NT2/D1 (cell line): ENCODE measurements around the gene GPR179.

Source experiments
- DNase-seq: peaks from one replicate; pipeline ENCODE4 v3.0.0-alpha.2; 2011; ENCODE audit warnings: low read depth, low spot score
- H3K27me3 ChIP-seq: 2 replicates; pipeline ENCODE4 v1.6.0; 2011; ENCODE audit warnings: mild to moderate bottlenecking; ENCODE audit not compliant: insufficient read length, insufficient read depth
- H3K36me3 ChIP-seq: 2 replicates; pipeline ENCODE4 v1.6.1; 2011; ENCODE audit warnings: mild to moderate bottlenecking, low read length, mixed read lengths; ENCODE audit not compliant: insufficient read depth, insufficient read length
- H3K4me1 ChIP-seq: 2 replicates; pipeline ENCODE4 v1.5.1; 2011; ENCODE audit not compliant: insufficient read depth, insufficient read length
- H3K4me3 ChIP-seq: 2 replicates; pipeline ENCODE4 v1.5.1; 2011; ENCODE audit warnings: low read depth; ENCODE audit not compliant: insufficient read length
- H3K9ac ChIP-seq: 2 replicates; pipeline ENCODE4 v1.6.0; 2011; ENCODE audit warnings: low read depth; ENCODE audit not compliant: insufficient read length
- H3K9me3 ChIP-seq: 2 replicates; pipeline ENCODE4 v1.5.1; 2011; ENCODE audit warnings: mild to moderate bottlenecking, low read length; ENCODE audit not compliant: insufficient read depth
- SUZ12 ChIP-seq: IDR thresholded peaks from 2 replicates; pipeline ENCODE4 v1.6.1; 2011; ENCODE audit not compliant: insufficient read length, insufficient read depth; ENCODE audit errors: extremely low read depth
- YY1 ChIP-seq: IDR thresholded peaks from 2 replicates; pipeline ENCODE4 v1.6.1; 2011; ENCODE audit not compliant: insufficient read length, insufficient read depth
- ZNF274 ChIP-seq: IDR thresholded peaks from 2 replicates; pipeline ENCODE4 v1.6.1; 2011; ENCODE audit warnings: mild to moderate bottlenecking, low read depth, low read length

Gene GPR179

DNA sequence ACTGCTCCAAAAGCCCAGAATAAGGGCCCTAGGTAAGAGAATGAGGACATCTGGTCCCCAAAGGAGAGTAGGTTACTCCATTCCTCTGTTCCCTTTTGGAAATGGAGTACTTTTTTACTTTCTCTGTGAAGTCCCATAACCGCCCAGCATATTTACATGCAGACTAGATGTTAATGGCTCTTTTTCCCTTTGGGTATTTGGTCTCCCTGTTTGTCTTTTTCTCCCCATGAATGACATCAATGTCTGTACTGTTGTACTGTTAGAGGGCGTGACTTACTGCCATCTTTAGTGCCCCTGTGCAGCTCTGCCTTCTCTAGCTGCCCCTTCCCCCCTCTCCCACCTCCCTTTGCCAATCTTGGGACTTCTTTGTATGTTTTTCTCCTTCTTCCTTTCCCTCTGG lies 19.0 kb downstream of the GPR179 start:
- peaks cover 52% of the 10 kb centered on the region for H3K36me3 ChIP-seq
- H3K9me3 ChIP-seq: no peaks in the 10 kb centered on the region
- peaks cover 5% of the 10 kb centered on the region for H3K4me1 ChIP-seq
- DNase-seq: no peak
- no peak overlapping the region for H3K9ac ChIP-seq
- TF ChIP-seq ZNF274 (no peak), YY1 (no peak), SUZ12 (no peak)
- no peak overlapping the region for H3K4me3 ChIP-seq
- H3K27me3 ChIP-seq: no peaks in the 10 kb centered on the region

DNA sequence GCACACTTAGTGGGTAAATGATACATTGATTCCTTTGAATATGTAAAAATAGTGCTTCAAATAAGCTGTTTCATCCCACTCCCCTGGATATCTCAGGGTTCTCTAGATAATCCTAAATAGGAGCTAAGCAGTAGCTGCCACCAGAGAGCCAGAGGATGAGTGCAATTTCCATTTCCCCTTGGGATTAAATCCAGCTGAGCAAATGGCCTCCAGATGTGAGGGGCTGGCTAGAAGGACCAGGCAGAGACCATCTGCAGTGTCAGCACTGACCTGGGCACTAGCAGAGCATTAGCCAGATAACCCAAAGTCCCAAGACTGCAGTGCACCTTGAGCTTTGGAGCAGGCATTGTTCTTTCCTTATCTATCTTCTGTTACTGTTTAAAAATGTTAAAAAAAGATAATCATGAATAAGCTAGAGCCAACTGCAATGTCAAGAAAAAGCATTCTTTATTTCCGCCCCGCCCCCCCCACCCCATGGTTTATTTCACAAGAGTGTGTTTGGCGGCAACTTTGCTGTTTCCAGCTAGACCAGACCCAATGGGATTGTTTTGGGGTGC lies 19.5 kb downstream of the GPR179 start:
- H3K9ac ChIP-seq: no peak overlapping the region
- peaks cover 5% of the 10 kb centered on the region for H3K4me1 ChIP-seq

DNA sequence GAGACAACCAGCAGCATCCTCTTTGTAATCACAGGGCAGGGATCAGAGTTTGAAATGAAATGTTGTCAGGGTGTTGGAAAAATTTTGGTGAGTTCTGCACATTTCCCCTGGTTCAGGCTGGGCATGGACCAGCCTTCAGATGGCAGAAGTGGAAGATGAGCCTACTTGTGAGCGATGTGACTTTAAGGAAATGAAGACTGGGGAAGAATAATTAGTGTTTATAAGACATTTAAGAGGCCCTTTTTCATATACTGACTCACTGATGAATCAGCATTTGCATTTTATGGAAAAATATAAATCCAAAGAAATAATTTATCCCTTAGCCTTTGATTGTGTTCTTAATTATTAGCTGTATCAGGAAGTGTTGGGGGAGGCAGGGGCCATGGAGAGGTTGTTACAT lies 20.9 kb downstream of the GPR179 start:
- H3K4me1 ChIP-seq: peaks cover 5% of the 10 kb centered on the region
- no peaks in the 10 kb centered on the region for H3K27me3 ChIP-seq
- no peak for DNase-seq
- no peaks in the 10 kb centered on the region for H3K9me3 ChIP-seq
- TF ChIP-seq SUZ12 (no peak), YY1 (no peak), ZNF274 (no peak)
- no peak overlapping the region for H3K9ac ChIP-seq
- H3K36me3 ChIP-seq: peaks cover 60% of the 10 kb centered on the region
- no peak overlapping the region for H3K4me3 ChIP-seq

More for the DNA sequence above, 19.5 kb downstream of the GPR179 start:
- Histone ChIP-seq H3K36me3 (peaks cover 55% of the 10 kb centered on the region), H3K4me3 (no peak overlapping the region), H3K9me3 (no peaks in the 10 kb centered on the region), H3K27me3 (no peaks in the 10 kb centered on the region)
- DNase-seq: no peak
- TF ChIP-seq YY1 (no peak), SUZ12 (no peak), ZNF274 (no peak)

DNA sequence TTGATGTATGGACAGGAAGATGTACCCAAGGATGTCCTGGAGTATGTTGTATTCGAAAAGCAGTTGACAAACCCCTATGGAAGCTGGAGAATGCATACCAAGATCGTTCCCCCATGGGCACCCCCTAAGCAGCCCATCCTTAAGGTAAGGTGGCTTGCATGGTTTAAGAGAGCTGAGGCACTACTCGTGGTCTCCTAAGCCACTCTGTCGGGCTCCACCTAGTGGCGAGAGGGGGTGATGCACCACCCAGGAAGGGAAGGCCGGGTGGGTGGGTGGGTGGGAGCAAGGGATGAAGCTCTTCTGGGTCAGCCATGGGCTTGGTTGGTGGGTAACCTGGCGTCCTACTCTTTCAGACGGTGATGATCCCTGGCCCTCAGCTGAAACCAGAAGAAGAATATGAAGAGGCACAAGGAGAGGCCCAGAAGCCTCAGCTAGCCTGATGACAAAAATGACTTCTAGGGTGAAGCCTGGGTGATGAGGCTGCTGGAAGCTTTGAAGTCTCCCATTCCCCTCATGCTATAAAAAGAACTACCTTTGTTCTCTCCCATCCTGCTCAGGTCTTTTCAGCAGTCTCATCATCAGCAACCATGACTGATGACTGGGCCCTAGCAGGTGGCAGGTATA lies 21.5 kb downstream of the GPR179 start:
- H3K27me3 ChIP-seq: no peaks in the 10 kb centered on the region
- H3K4me3 ChIP-seq: no peak overlapping the region
- H3K4me1 ChIP-seq: peaks cover 5% of the 10 kb centered on the region
- peaks cover 60% of the 10 kb centered on the region for H3K36me3 ChIP-seq
- no peak overlapping the region for H3K9ac ChIP-seq
- no peaks in the 10 kb centered on the region for H3K9me3 ChIP-seq
- no peak for TF ChIP-seq SUZ12
- TF ChIP-seq YY1: no peak
- no peak for TF ChIP-seq ZNF274
- no peak for DNase-seq

DNA sequence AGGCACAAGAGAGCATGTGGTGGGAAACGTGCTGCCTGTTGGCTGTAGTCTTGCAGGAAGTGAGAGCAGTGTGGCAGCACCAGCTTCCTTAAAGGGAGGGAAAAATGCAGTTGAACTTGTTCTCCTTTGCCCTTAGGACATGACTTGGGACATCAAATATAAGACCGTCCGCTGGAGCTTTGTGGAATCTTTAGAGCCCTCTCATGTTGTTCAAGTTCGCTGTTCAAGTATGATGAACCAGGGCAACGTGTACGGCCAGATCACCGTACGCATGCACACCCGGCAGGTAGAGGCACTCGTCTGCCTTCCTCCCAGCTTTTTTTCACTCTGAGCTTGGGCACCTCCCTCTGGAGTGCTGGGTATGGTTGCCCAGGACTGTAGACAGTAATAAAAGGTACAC lies 23.3 kb downstream of the GPR179 start:
- TF ChIP-seq YY1: no peak
- no peak for TF ChIP-seq ZNF274
- no peak for TF ChIP-seq SUZ12
- Histone ChIP-seq H3K36me3 (peaks cover 67% of the 10 kb centered on the region), H3K9me3 (no peaks in the 10 kb centered on the region), H3K9ac (peak overlapping the region; percentile 9), H3K4me3 (no peak overlapping the region), H3K4me1 (peaks cover 3% of the 10 kb centered on the region), H3K27me3 (no peaks in the 10 kb centered on the region)
- no peak for DNase-seq

DNA sequence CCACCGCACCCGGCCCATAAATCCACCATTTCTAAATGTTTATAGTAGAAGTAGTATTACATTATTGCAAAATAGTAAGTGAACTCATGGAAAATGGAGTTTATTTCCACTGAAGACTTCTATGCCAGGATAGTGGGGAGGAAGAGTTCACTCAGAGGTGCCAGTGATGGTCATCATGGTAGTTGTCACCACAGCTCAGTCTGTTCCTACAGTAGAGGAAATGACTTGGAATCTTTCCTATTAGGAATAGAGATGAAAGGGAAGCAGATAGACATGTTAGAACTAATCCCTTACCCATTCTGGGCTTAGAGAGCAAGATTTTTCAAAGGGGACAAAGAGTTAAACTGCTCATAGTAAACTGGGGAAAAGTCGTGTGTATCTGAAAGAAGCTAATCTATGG lies 26.7 kb downstream of the GPR179 start:
- Histone ChIP-seq H3K36me3 (peaks cover 52% of the 10 kb centered on the region), H3K9ac (no peak overlapping the region), H3K9me3 (no peaks in the 10 kb centered on the region), H3K4me3 (no peak overlapping the region), H3K27me3 (no peaks in the 10 kb centered on the region), H3K4me1 (no peaks in the 10 kb centered on the region)
- DNase-seq: no peak
- TF ChIP-seq SUZ12 (no peak), YY1 (no peak), ZNF274 (no peak)

DNA sequence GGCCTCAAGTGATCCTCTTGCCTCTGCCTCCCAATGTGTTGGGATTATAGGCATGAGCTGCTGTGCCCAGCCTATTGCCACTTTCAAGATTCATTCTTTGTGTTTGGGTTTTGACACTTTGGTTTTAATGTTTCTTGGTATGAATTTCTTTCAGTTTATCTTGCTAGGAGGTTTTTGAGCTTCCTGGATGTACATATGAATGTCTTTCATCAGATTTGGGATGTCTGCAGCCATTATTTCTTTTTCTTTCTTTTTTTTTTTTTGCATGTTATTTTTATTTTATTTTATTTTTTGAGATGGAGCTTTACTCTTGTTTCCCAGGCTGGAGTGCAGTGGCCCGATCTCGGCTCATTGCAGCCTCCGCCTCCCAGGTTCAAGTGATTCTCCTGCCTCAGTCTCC lies 28.3 kb downstream of the GPR179 start:
- Histone ChIP-seq H3K4me1 (no peaks in the 10 kb centered on the region), H3K36me3 (peaks cover 47% of the 10 kb centered on the region), H3K27me3 (no peaks in the 10 kb centered on the region), H3K9me3 (no peaks in the 10 kb centered on the region), H3K9ac (no peak overlapping the region), H3K4me3 (no peak overlapping the region)
- DNase-seq: no peak
- no peak for TF ChIP-seq ZNF274
- no peak for TF ChIP-seq SUZ12
- TF ChIP-seq YY1: no peak
